HEK293 (cell line): ENCODE results near the gene PSAP.

Source experiments
- AEBP2 ChIP-seq: fragments of 450-650 bp; formaldehyde crosslinking; IDR thresholded peaks from 2 replicates; pipeline ENCODE4 v1.5.1; 2016; ENCODE audit warnings: missing biosample characterization, missing genetic modification characterization, borderline replicate concordance
- CTCF ChIP-seq: fragments of 450-650 bp; formaldehyde crosslinking; IDR thresholded peaks from 2 replicates; pipeline ENCODE4 v1.5.1; 2016; ENCODE audit warnings: missing biosample characterization, missing genetic modification characterization
- FEZF1 ChIP-seq: fragments of 450-650 bp; formaldehyde crosslinking; IDR thresholded peaks from 2 replicates; pipeline ENCODE4 v1.5.1; 2016; ENCODE audit warnings: missing biosample characterization, missing genetic modification characterization
- KLF17 ChIP-seq: fragments of 450-650 bp; formaldehyde crosslinking; IDR thresholded peaks from 2 replicates; pipeline ENCODE4 v1.5.1; 2016; ENCODE audit warnings: missing biosample characterization, missing genetic modification characterization
- KLF9 ChIP-seq: fragments of 450-650 bp; formaldehyde crosslinking; IDR thresholded peaks from 2 replicates; pipeline ENCODE4 v1.5.1; 2016; ENCODE audit warnings: missing biosample characterization, missing genetic modification characterization, low read depth
- MYNN ChIP-seq: fragments of 450-650 bp; formaldehyde crosslinking; IDR thresholded peaks from 2 replicates; pipeline ENCODE4 v1.5.1; 2016; ENCODE audit warnings: missing biosample characterization, missing genetic modification characterization, borderline replicate concordance
- OSR2 ChIP-seq: fragments of 450-650 bp; formaldehyde crosslinking; IDR thresholded peaks from 2 replicates; pipeline ENCODE4 v1.5.1; 2016; ENCODE audit warnings: missing biosample characterization, missing genetic modification characterization
- RBAK ChIP-seq: fragments of 450-650 bp; formaldehyde crosslinking; IDR thresholded peaks from 2 replicates; pipeline ENCODE4 v1.5.1; 2016; ENCODE audit warnings: missing biosample characterization, missing genetic modification characterization
- SETDB1 ChIP-seq: IDR thresholded peaks from one replicate; pipeline ENCODE4 v1.6.1; 2017; ENCODE audit warnings: mild to moderate bottlenecking, low read length, moderate library complexity, mixed read lengths; ENCODE audit not compliant: insufficient read length
- SP2 ChIP-seq: fragments of 450-650 bp; formaldehyde crosslinking; IDR thresholded peaks from 2 replicates; pipeline ENCODE4 v1.5.1; 2016; ENCODE audit warnings: missing biosample characterization, missing genetic modification characterization
- ZBTB1 ChIP-seq: fragments of 450-650 bp; formaldehyde crosslinking; IDR thresholded peaks from 2 replicates; pipeline ENCODE4 v1.5.1; 2016; ENCODE audit warnings: missing biosample characterization, missing genetic modification characterization
- ZBTB10 ChIP-seq: fragments of 450-650 bp; formaldehyde crosslinking; IDR thresholded peaks from 2 replicates; pipeline ENCODE4 v1.5.1; 2016; ENCODE audit warnings: missing biosample characterization, missing genetic modification characterization
- ZBTB20 ChIP-seq: fragments of 450-650 bp; formaldehyde crosslinking; IDR thresholded peaks from 2 replicates; pipeline ENCODE4 v1.5.1; 2016; ENCODE audit warnings: missing biosample characterization, missing genetic modification characterization
- ZBTB26 ChIP-seq: fragments of 450-650 bp; formaldehyde crosslinking; optimal IDR thresholded peaks from 2 replicates; pipeline ENCODE3; 2016; ENCODE audit warnings: missing biosample characterization, mild to moderate bottlenecking, missing genetic modification characterization
- ZBTB48 ChIP-seq: fragments of 450-650 bp; formaldehyde crosslinking; IDR thresholded peaks from 2 replicates; pipeline ENCODE4 v1.5.1; 2016; ENCODE audit warnings: missing biosample characterization, missing genetic modification characterization
- ZNF121 ChIP-seq: fragments of 450-650 bp; formaldehyde crosslinking; IDR thresholded peaks from 2 replicates; pipeline ENCODE4 v1.5.1; 2016; ENCODE audit warnings: missing biosample characterization, missing genetic modification characterization
- ZNF155 ChIP-seq: fragments of 450-650 bp; formaldehyde crosslinking; IDR thresholded peaks from 2 replicates; pipeline ENCODE4 v1.5.1; 2016; ENCODE audit warnings: missing biosample characterization, missing genetic modification characterization
- ZNF16 ChIP-seq: fragments of 450-650 bp; formaldehyde crosslinking; IDR thresholded peaks from 2 replicates; pipeline ENCODE4 v1.5.1; 2016; ENCODE audit warnings: low read depth, missing biosample characterization, missing genetic modification characterization
- ZNF184 ChIP-seq: fragments of 450-650 bp; IDR thresholded peaks from 2 replicates; pipeline ENCODE4 v1.5.1; 2018; ENCODE audit warnings: missing biosample characterization, mild to moderate bottlenecking, missing genetic modification characterization
- ZNF292 ChIP-seq: fragments of 450-650 bp; formaldehyde crosslinking; IDR thresholded peaks from 2 replicates; pipeline ENCODE4 v1.5.1; 2016; ENCODE audit warnings: low read depth, missing biosample characterization, missing genetic modification characterization, borderline replicate concordance
- ZNF350 ChIP-seq: fragments of 450-650 bp; formaldehyde crosslinking; IDR thresholded peaks from 2 replicates; pipeline ENCODE4 v1.5.0; 2017; ENCODE audit warnings: missing biosample characterization, mild to moderate bottlenecking, missing genetic modification characterization
- ZNF394 ChIP-seq: fragments of 450-650 bp; formaldehyde crosslinking; IDR thresholded peaks from 2 replicates; pipeline ENCODE4 v1.5.1; 2016; ENCODE audit warnings: missing biosample characterization, missing genetic modification characterization, mild to moderate bottlenecking, moderate library complexity, borderline replicate concordance
- ZNF48 ChIP-seq: fragments of 450-650 bp; formaldehyde crosslinking; IDR thresholded peaks from 2 replicates; pipeline ENCODE4 v1.5.1; 2016; ENCODE audit warnings: missing biosample characterization, missing genetic modification characterization
- ZNF514 ChIP-seq: fragments of 450-650 bp; formaldehyde crosslinking; IDR thresholded peaks from 2 replicates; pipeline ENCODE4 v1.5.1; 2016; ENCODE audit warnings: missing biosample characterization, missing genetic modification characterization
- ZNF558 ChIP-seq: fragments of 450-650 bp; formaldehyde crosslinking; IDR thresholded peaks from 2 replicates; pipeline ENCODE4 v1.5.1; 2016; ENCODE audit warnings: missing biosample characterization, missing genetic modification characterization
- ZNF560 ChIP-seq: fragments of 450-650 bp; formaldehyde crosslinking; IDR thresholded peaks from 2 replicates; pipeline ENCODE4 v1.5.1; 2017; ENCODE audit warnings: missing biosample characterization, missing genetic modification characterization, borderline replicate concordance
- ZNF600 ChIP-seq: fragments of 450-650 bp; formaldehyde crosslinking; IDR thresholded peaks from 2 replicates; pipeline ENCODE4 v1.5.1; 2016; ENCODE audit warnings: missing biosample characterization, missing genetic modification characterization
- ZNF629 ChIP-seq: fragments of 450-650 bp; formaldehyde crosslinking; IDR thresholded peaks from 2 replicates; pipeline ENCODE4 v1.5.1; 2017; ENCODE audit warnings: missing biosample characterization, missing genetic modification characterization
- ZNF707 ChIP-seq: fragments of 450-650 bp; formaldehyde crosslinking; IDR thresholded peaks from 2 replicates; pipeline ENCODE4 v1.5.1; 2016; ENCODE audit warnings: missing biosample characterization, missing genetic modification characterization
- ZXDB ChIP-seq: fragments of 450-650 bp; formaldehyde crosslinking; IDR thresholded peaks from 2 replicates; pipeline ENCODE4 v1.5.1; 2016; ENCODE audit warnings: missing biosample characterization, missing genetic modification characterization
- TF ChIP-seq, protein P1 (sequence below): fragments of 450-650 bp; formaldehyde crosslinking; IDR thresholded peaks from 2 replicates; pipeline ENCODE4 v1.5.1; 2016; ENCODE audit warnings: missing biosample characterization, missing genetic modification characterization

Gene PSAP

GRCh38 chr10:71812016-71812912, 38.8 kb downstream of the PSAP start (continued):
- TF ChIP-seq ZNF558 (tag by site-specific recombination) (no peak), CTCF (tag by site-specific recombination) (peak; percentile 94), OSR2 (tag by site-specific recombination) (no peak), ZNF16 (tag by site-specific recombination) (no peak), ZBTB20 (tag by site-specific recombination) (no peak), KLF9 (tag by site-specific recombination) (no peak), ZBTB48 (tag by site-specific recombination) (no peak), SP2 (tag by site-specific recombination) (no peak), ZNF600 (tag by site-specific recombination) (peak; percentile 36; the same call in 1 of the 2 replicates), ZBTB26 (tag by site-specific recombination) (no peak), ZNF292 (tag by site-specific recombination) (no peak), ZNF155 (tag by site-specific recombination) (no peak), SETDB1 (no peak), ZNF48 (tag by site-specific recombination) (no peak), ZXDB (no peak), ZNF394 (tag by site-specific recombination) (no peak), ZNF350 (tag by site-specific recombination) (no peak), ZBTB10 (tag by site-specific recombination) (peak; percentile 17; the same call in 1 of the 2 replicates), RBAK (tag by site-specific recombination) (no peak), ZNF514 (no peak), ZBTB1 (tag by site-specific recombination) (no peak), FEZF1 (tag by site-specific recombination) (no peak), ZNF121 (tag by site-specific recombination) (no peak), ZNF184 (0 out of 2 replicates have a peak, but pooled peaks have one; percentile 42), ZNF707 (tag by site-specific recombination) (no peak), MYNN (no peak), KLF17 (tag by site-specific recombination) (peak; percentile 52), ZNF629 (peak; percentile 70; the same call in 1 of the 2 replicates), ZNF560 (tag by site-specific recombination) (no peak), AEBP2 (tag by site-specific recombination) (no peak)
- TF ChIP-seq, protein P1, sequence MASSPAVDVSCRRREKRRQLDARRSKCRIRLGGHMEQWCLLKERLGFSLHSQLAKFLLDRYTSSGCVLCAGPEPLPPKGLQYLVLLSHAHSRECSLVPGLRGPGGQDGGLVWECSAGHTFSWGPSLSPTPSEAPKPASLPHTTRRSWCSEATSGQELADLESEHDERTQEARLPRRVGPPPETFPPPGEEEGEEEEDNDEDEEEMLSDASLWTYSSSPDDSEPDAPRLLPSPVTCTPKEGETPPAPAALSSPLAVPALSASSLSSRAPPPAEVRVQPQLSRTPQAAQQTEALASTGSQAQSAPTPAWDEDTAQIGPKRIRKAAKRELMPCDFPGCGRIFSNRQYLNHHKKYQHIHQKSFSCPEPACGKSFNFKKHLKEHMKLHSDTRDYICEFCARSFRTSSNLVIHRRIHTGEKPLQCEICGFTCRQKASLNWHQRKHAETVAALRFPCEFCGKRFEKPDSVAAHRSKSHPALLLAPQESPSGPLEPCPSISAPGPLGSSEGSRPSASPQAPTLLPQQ (tag by site-specific recombination), result 0 out of 2 replicates have a peak, but pooled peaks have one; percentile 42
